H1 (cell line): ENCODE measurements around the gene TSC1. TPM values are rescaled to one million over a fixed set of nuclear protein-coding genes. Genes with fewer than 3 reads are reported as not detected.

Experiments
- CTCF ChIA-PET: fragments of 300-600 bp; sonication (Branson Sonifier 250); formaldehyde crosslinking; loops from one replicate; lab custom pipeline; 2021; ENCODE audit not compliant: partially characterized antibody; lab: Charles Lee
- POLR2A ChIA-PET: fragments of 300-600 bp; sonication (Branson Sonifier 250); formaldehyde crosslinking; loops from one replicate; lab custom pipeline; 2021; ENCODE audit warnings: inconsistent platforms; ENCODE audit not compliant: partially characterized antibody; lab: Charles Lee
- DNase-seq, 2 experiments: peaks; one replicate each; pipeline versions ENCODE4 v3.0.0 to v3.0.0-alpha.2; 2010 to 2022; ENCODE audit warnings: low spot score in 2 of 2, low read depth in 1 of 2, mixed read lengths in 1 of 2
- FAIRE-seq: peaks from 2 replicates; lab custom pipeline; 2011; peaks lifted over from hg19 to GRCh38; lab: Jason Lieb, UNC
- H2AFZ ChIP-seq: 2 replicates; pipeline ENCODE4 v1.8.1; 2012; ENCODE audit warnings: low read length, inconsistent platforms
- H2AK5ac ChIP-seq: 2 replicates; pipeline ENCODE4 v1.6.1; 2013; ENCODE audit warnings: low read depth, low read length
- H2BK120ac ChIP-seq: replicated peaks from 2 replicates; pipeline ENCODE3; 2013; ENCODE audit warnings: low read depth, low read length, inconsistent platforms
- H2BK12ac ChIP-seq: 2 replicates; pipeline ENCODE4 v1.6.1; 2013; ENCODE audit warnings: low read depth, low read length
- H2BK15ac ChIP-seq: 2 replicates; pipeline ENCODE4 v1.6.1; 2013; ENCODE audit warnings: low read length
- H2BK20ac ChIP-seq: 2 replicates; pipeline ENCODE4 v1.6.1; 2013; ENCODE audit warnings: low read length
- H2BK5ac ChIP-seq: 2 replicates; pipeline ENCODE4 v1.6.1; 2013; ENCODE audit warnings: low read depth, low read length
- H3K14ac ChIP-seq: 2 replicates; pipeline ENCODE4 v1.6.1; 2013; ENCODE audit warnings: inconsistent platforms; ENCODE audit not compliant: insufficient read length
- H3K18ac ChIP-seq: 2 replicates; pipeline ENCODE4 v1.6.1; 2013; ENCODE audit warnings: low read length; ENCODE audit errors: extremely low read depth
- H3K23ac ChIP-seq: 2 replicates; pipeline ENCODE4 v1.6.1; 2013; ENCODE audit warnings: inconsistent platforms; ENCODE audit not compliant: insufficient read length
- H3K23me2 ChIP-seq: 2 replicates; pipeline ENCODE4 v1.6.1; 2013; ENCODE audit warnings: low read depth, low read length
- H3K27ac ChIP-seq: 2 replicates; pipeline ENCODE4 v1.6.1; 2011; ENCODE audit warnings: low read depth, low read length, inconsistent platforms
- H3K27me3 ChIP-seq, 4 experiments: replicated peaks in 1 of 4; 1 replicate in 1 of 4; 2 replicates in 3 of 4; pipeline versions ENCODE4 v1.6.1 to v1.8.1; 2011 to 2013; ENCODE audit warnings: low read length in 3 of 4, mild to moderate bottlenecking in 3 of 4, inconsistent platforms in 2 of 4, mixed read lengths in 2 of 4, moderate library complexity in 1 of 4; ENCODE audit not compliant: control insufficient read depth in 3 of 4, insufficient read depth in 3 of 4; ENCODE audit errors: extremely low read depth in 1 of 4
- H3K36me3 ChIP-seq, 4 experiments: 2 replicates each; pipeline versions ENCODE4 v1.6.1 to v1.8.1; 2011 to 2013; ENCODE audit warnings: mild to moderate bottlenecking in 4 of 4, low read length in 3 of 4, moderate library complexity in 2 of 4, control low read depth in 1 of 4, inconsistent platforms in 1 of 4; ENCODE audit not compliant: insufficient read depth in 4 of 4, control insufficient read depth in 2 of 4
- H3K4ac ChIP-seq: replicated peaks from 2 replicates; pipeline ENCODE3; 2013; ENCODE audit warnings: low read length, low read depth, mixed read lengths, inconsistent platforms; ENCODE audit not compliant: insufficient read length
- H3K4me1 ChIP-seq, 4 experiments: replicated peaks in 1 of 4; 1 replicate in 1 of 4; 2 replicates in 3 of 4; pipeline versions ENCODE4 v1.6.1 to v1.8.1; 2011 to 2013; ENCODE audit warnings: low read length in 3 of 4, inconsistent platforms in 2 of 4, mixed read lengths in 1 of 4; ENCODE audit not compliant: insufficient read depth in 4 of 4, control insufficient read depth in 3 of 4
- H3K4me2 ChIP-seq, 2 experiments: 2 replicates each; pipeline versions ENCODE4 v1.6.1 to v1.8.1; 2011 to 2013; ENCODE audit warnings: low read depth in 2 of 2, low read length in 2 of 2, control low read depth in 1 of 2, inconsistent platforms in 1 of 2, mild to moderate bottlenecking in 1 of 2; ENCODE audit not compliant: insufficient read depth in 1 of 2
- H3K4me3 ChIP-seq, 4 experiments: fragments of 200-600, 300-600 bp in 1 of 4; sonication (generic), shearing (Covaris generic), sonication (Bioruptor Twin) in 1 of 4; 2 replicates each; pipeline versions ENCODE4 v1.5.1 to v1.8.1; 2011 to 2016; ENCODE audit warnings: low read length in 4 of 4, low read depth in 3 of 4, control low read depth in 2 of 4, inconsistent platforms in 2 of 4, mild to moderate bottlenecking in 2 of 4, mixed read lengths in 1 of 4, moderate library complexity in 1 of 4; ENCODE audit not compliant: insufficient read depth in 2 of 4; ENCODE audit errors: extremely low read depth in 1 of 4
- H3K56ac ChIP-seq: replicated peaks from 2 replicates; pipeline ENCODE3; 2013; ENCODE audit warnings: low read depth, mild to moderate bottlenecking, mixed read lengths, low read length, inconsistent platforms; ENCODE audit not compliant: insufficient read length
- H3K79me1 ChIP-seq: 2 replicates; pipeline ENCODE4 v1.6.1; 2013; ENCODE audit warnings: low read depth, low read length, control low read depth
- H3K79me2 ChIP-seq, 2 experiments: 2 replicates each; pipeline versions ENCODE4 v1.6.1 to v1.8.1; 2012 to 2013; ENCODE audit warnings: low read length in 2 of 2, mild to moderate bottlenecking in 2 of 2, inconsistent platforms in 1 of 2; ENCODE audit not compliant: insufficient read depth in 2 of 2, control insufficient read depth in 1 of 2
- H3K9ac ChIP-seq, 4 experiments: replicated peaks in 1 of 4; 1 replicate in 1 of 4; 2 replicates in 3 of 4; pipeline versions ENCODE4 v1.6.1 to v1.8.1; 2011 to 2013; ENCODE audit warnings: low read depth in 3 of 4, low read length in 3 of 4, control low read depth in 2 of 4, mild to moderate bottlenecking in 2 of 4, moderate library complexity in 2 of 4, inconsistent platforms in 1 of 4; ENCODE audit errors: extremely low read depth in 1 of 4
- H3K9me3 ChIP-seq, 2 experiments: 2 replicates each; pipeline versions ENCODE4 v1.6.1 to v1.8.1; 2012 to 2013; ENCODE audit warnings: mild to moderate bottlenecking in 2 of 2, moderate library complexity in 2 of 2, control low read depth in 1 of 2, inconsistent platforms in 1 of 2, low read depth in 1 of 2, low read length in 1 of 2, mixed read lengths in 1 of 2; ENCODE audit not compliant: insufficient read depth in 2 of 2
- H4K20me1 ChIP-seq, 2 experiments: replicated peaks in 1 of 2; 2 replicates each; pipeline versions ENCODE3 to v1.8.1; 2011 to 2013; ENCODE audit warnings: inconsistent platforms in 2 of 2, low read length in 2 of 2, mild to moderate bottlenecking in 1 of 2; ENCODE audit not compliant: insufficient read depth in 2 of 2, control insufficient read depth in 1 of 2
- H4K5ac ChIP-seq: 2 replicates; pipeline ENCODE4 v1.6.1; 2013; ENCODE audit warnings: low read length, low read depth, mixed read lengths, inconsistent platforms; ENCODE audit not compliant: insufficient read length
- H4K8ac ChIP-seq: 2 replicates; pipeline ENCODE4 v1.8.0; 2013; ENCODE audit warnings: mild to moderate bottlenecking, moderate library complexity, low read length, inconsistent platforms; ENCODE audit not compliant: insufficient read depth; ENCODE audit errors: extremely low read depth
- H4K91ac ChIP-seq: replicated peaks from 2 replicates; pipeline ENCODE3; 2013; ENCODE audit warnings: low read length, mixed read lengths, inconsistent platforms; ENCODE audit not compliant: insufficient read length
- GABPA ChIP-seq: IDR thresholded peaks from 2 replicates; pipeline ENCODE4 v1.6.1; 2011; ENCODE audit warnings: mild to moderate bottlenecking, low read length, moderate library complexity, borderline replicate concordance; ENCODE audit not compliant: insufficient read depth
- WGBS, 2 experiments: shearing (Covaris generic) in 1 of 2; methylation state at CpG; one replicate each; pipeline versions ENCODE4 v1.1.6 to v1.1.7; 2013 to 2015; ENCODE audit warnings: low lambda C conversion rate in 2 of 2, mixed read lengths in 2 of 2, inconsistent platforms in 1 of 2, low coverage in 1 of 2, missing lambda C conversion rate in 1 of 2; ENCODE audit not compliant: insufficient replicate concordance in 2 of 2, insufficient coverage in 1 of 2, insufficient read length in 1 of 2; ENCODE audit errors: extremely low coverage in 1 of 2, missing lambda C conversion rate in 1 of 2; 5-methylcytosine and 5-hydroxymethylcytosine counted together
- polyA plus RNA-seq, 7 experiments: library from polyadenylated mRNA; depleted of rRNA in 3 of 7; stranded (reverse) in 5 of 7; unstranded in 2 of 7; fragments of >200 nt in 5 of 7; fragments of 200-250 nt in 2 of 7; gene quantifications; 1 replicate in 5 of 7; 2 replicates in 1 of 7; 4 replicates in 1 of 7; pipeline versions ENCODE4 v1.2.1 to v1.2.3, GENCODE V29; 2011 to 2013; ENCODE audit warnings: missing spikeins in 2 of 7, mixed read lengths in 2 of 7
- total RNA-seq: library from RNA; stranded (reverse); fragmentation: NEBNext Ultra II Directional; extraction: Animal tissue kit (Norgen Biotek cat#: 25700); gene quantifications from 2 replicates; pipeline ENCODE4 v1.2.1, GENCODE V29; 2021

The TSC1 gene
- total and polyA plus RNA-seq, 2 of the 8 experiments (the other 6 are each of a cell fraction or from before 2014, with no cell fraction given), result 37.2 to 46.0 TPM

DNA sequence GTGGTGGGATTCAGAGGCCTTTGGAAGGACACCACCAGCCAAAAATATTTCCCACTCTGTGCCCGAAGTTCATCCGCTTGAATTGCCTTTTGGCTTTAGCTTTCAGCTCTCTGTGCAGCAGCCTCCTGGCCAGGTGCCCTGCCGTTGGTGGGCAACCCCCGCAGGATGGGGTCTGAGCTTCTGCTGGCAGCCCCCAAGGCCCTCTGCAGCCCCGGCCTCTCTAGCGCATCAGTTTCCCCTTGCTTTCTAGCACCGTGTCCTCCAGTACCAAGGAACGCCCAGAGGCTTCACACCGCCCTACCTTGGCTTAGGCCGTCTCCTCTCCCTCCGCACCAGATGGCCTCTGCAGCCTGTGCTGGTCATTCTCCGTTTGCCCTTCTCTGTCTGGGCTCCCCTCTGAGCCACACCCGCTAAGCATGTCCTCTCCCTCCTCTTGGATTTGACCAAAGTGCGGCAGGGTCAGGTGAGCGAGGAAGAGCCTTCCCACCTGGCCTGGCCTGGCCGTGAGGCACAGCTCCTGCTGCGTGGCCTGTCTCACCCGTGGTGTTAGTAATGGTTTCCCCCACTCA, 4.2 kb upstream of the TSC1 start:
- Histone ChIP-seq H4K91ac (no peak overlapping the region), H3K36me3 (no peaks in the 10 kb centered on the region), H3K4ac (no peak overlapping the region), H3K79me2 (peaks cover 1 to 5% of the 10 kb centered on the region in 2 experiments), H4K8ac (no peak overlapping the region; the same call in 1 of the 2 replicates), H2BK120ac (no peak overlapping the region), H3K18ac (no peak overlapping the region), H3K4me3 (no peak overlapping the region), H4K20me1 (no peaks in the 10 kb centered on the region), H2AK5ac (no peak overlapping the region), H2BK15ac (no peak overlapping the region)
- POLR2A ChIA-PET, result interaction anchor here (0.6 to 0.7 kb wide), 2 partner anchors 23 to 48 kb away, joined by 3 to 4 read pairs; no protein-coding TSS in a partner anchor
- no peak for FAIRE-seq
- TF ChIP-seq GABPA, result no peak
- TF ChIP-seq, all 59 proteins: peak for 0
- Histone ChIP-seq H3K27me3 (no peaks in the 10 kb centered on the region), H3K9ac (no peak overlapping the region), H2BK5ac (no peak overlapping the region), H3K27ac (no peak overlapping the region), H2BK12ac (peak overlapping the region; percentile 3; the same call in 1 of the 2 replicates), H2BK20ac (no peak overlapping the region), H3K23me2 (peaks cover 6% of the 10 kb centered on the region; the same call in 1 of the 2 replicates), H3K9me3 (no peaks in the 10 kb centered on the region), H3K23ac (no peak overlapping the region), H4K5ac (no peak overlapping the region), H3K79me1 (no peaks in the 10 kb centered on the region; the same call in 1 of the 2 replicates), H3K4me2 (no peak overlapping the region), H3K56ac (no peak overlapping the region), H3K14ac (no peak overlapping the region), H2AFZ (peak overlapping the region; percentile 35; the same call in 1 of the 2 replicates), H3K4me1 (peaks cover 0 to 7% (median 5%) of the 10 kb centered on the region in 4 experiments; a peak in 6 of 7 replicates)
- CTCF ChIA-PET, result interaction anchor here (0.5 to 0.6 kb wide), 2 partner anchors 24 to 254 kb away, joined by 3 read pairs; no protein-coding TSS in a partner anchor
- DNase-seq, result no peak
- WGBS, 2 experiments, result 80% methylated on average over 17 of the region's 18 CpGs; no CpG with 5 or more reads in 1 of the 2 experiments
